Uterus (tissue), 2 donors: Measurements from ENCODE around the gene PRKN.

Source experiments
- POLR2A ChIP-seq, 2 donors: fragments of 450-650 bp; IDR thresholded peaks; one replicate each; pipeline ENCODE4 v1.6.1; 2016; ENCODE audit warnings: antibody characterized with exemption in 2 of 2, mild to moderate bottlenecking in 1 of 2, moderate library complexity in 1 of 2
- TF ChIP-seq, protein P1 (sequence below), 4 experiments: fragments of 200-600 bp in 2 of 4; fragments of 450-650 bp in 2 of 4; sonication (generic) in 2 of 4; IDR thresholded peaks; one replicate each; pipeline ENCODE4 v1.5.1; 2016 to 2019; ENCODE audit warnings: antibody characterized with exemption in 4 of 4, mild to moderate bottlenecking in 2 of 4, moderate library complexity in 1 of 4

DNA sequence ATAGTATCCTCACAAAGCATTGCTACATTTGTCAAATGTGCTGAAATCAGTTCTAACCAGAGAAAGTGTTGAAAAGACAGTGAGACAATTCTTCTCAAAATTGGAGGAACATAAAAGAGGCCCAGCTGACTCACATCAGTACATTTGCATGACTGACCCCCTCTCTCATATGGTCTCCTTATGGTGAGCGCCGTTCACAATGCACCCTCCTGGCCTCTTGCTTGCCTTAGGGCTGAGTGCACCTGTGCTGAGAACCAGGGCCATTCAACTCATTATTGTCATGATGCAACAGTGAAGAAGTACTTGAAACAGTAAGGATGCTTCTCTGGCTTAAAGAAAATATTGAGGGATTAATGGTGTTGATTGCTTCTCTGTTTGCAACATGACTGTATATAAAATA, 1078.5 kb downstream of the PRKN start:
- TF ChIP-seq, protein P1, sequence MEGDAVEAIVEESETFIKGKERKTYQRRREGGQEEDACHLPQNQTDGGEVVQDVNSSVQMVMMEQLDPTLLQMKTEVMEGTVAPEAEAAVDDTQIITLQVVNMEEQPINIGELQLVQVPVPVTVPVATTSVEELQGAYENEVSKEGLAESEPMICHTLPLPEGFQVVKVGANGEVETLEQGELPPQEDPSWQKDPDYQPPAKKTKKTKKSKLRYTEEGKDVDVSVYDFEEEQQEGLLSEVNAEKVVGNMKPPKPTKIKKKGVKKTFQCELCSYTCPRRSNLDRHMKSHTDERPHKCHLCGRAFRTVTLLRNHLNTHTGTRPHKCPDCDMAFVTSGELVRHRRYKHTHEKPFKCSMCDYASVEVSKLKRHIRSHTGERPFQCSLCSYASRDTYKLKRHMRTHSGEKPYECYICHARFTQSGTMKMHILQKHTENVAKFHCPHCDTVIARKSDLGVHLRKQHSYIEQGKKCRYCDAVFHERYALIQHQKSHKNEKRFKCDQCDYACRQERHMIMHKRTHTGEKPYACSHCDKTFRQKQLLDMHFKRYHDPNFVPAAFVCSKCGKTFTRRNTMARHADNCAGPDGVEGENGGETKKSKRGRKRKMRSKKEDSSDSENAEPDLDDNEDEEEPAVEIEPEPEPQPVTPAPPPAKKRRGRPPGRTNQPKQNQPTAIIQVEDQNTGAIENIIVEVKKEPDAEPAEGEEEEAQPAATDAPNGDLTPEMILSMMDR (IDR thresholded peaks at IDR 0.05) = no peak
- no peak for TF ChIP-seq POLR2A (IDR thresholded peaks at IDR 0.05)
